Calu3 (cell line): Measurements from ENCODE around the gene NECTIN1. TPM values are rescaled to one million over a fixed set of nuclear protein-coding genes. Genes with fewer than 3 reads are reported as not detected.
"Not testable (repeated sequence)": the region's sequence is repeated elsewhere in the genome, so short reads cannot be mapped to it uniquely, and the experiment has no call there.

Experiments
- BruUV-seq: library from RNA; stranded (reverse); fragments of 400-500 nt; replicated peaks from 2 replicates; lab custom pipeline; 2021; lab: Mats Ljungman, UMichigan
- CTCF ChIA-PET: fragments of 300-600 bp; sonication (Branson Sonifier 250); formaldehyde crosslinking; loops from one replicate; lab custom pipeline; 2022; ENCODE audit warnings: antibody characterized with exemption; lab: Charles Lee
- DNase-seq: peaks from one replicate; pipeline ENCODE4 v3.0.0; 2022
- H3K27ac Mint-ChIP-seq: one replicate; pipeline ENCODE4 v1.8.0; 2022; ENCODE audit warnings: mixed read lengths; ENCODE audit not compliant: unreplicated experiment
- H3K27me3 Mint-ChIP-seq: one replicate; pipeline ENCODE4 v1.8.0; 2022; ENCODE audit warnings: mixed read lengths; ENCODE audit not compliant: unreplicated experiment
- H3K36me3 Mint-ChIP-seq: one replicate; pipeline ENCODE4 v1.8.0; 2022; ENCODE audit warnings: mild to moderate bottlenecking, moderate library complexity, mixed read lengths; ENCODE audit not compliant: insufficient read depth, unreplicated experiment
- H3K4me1 Mint-ChIP-seq: one replicate; pipeline ENCODE4 v1.8.0; 2022; ENCODE audit warnings: mild to moderate bottlenecking, low read depth, mixed read lengths; ENCODE audit not compliant: unreplicated experiment
- H3K4me3 Mint-ChIP-seq: one replicate; pipeline ENCODE4 v1.8.0; 2022; ENCODE audit warnings: mild to moderate bottlenecking, low read depth, moderate library complexity, mixed read lengths; ENCODE audit not compliant: unreplicated experiment
- H3K9me3 Mint-ChIP-seq: one replicate; pipeline ENCODE4 v1.8.0; 2022; ENCODE audit warnings: low read depth, mixed read lengths; ENCODE audit not compliant: unreplicated experiment
- intact Hi-C: fragments of 100-400 bp; cut with micrococcal nuclease; formaldehyde crosslinking; loops from one replicate; pipeline ENCODE4 v1.10.0; 2022; ENCODE audit not compliant: unreplicated experiment
- total RNA-seq: library from RNA; stranded (reverse); gene quantifications from 2 replicates; pipeline ENCODE4 v1.2.3, GENCODE V29; 2022
- TF ChIP-seq, protein P1 (sequence below): fragments of 200-600 bp; IDR thresholded peaks from one replicate; pipeline ENCODE4 v1.8.0; 2022; ENCODE audit warnings: antibody characterized with exemption; ENCODE audit not compliant: unreplicated experiment

NECTIN1 gene
- total RNA-seq, 1 experiment from 2014 or later = 22.1 TPM

DNA sequence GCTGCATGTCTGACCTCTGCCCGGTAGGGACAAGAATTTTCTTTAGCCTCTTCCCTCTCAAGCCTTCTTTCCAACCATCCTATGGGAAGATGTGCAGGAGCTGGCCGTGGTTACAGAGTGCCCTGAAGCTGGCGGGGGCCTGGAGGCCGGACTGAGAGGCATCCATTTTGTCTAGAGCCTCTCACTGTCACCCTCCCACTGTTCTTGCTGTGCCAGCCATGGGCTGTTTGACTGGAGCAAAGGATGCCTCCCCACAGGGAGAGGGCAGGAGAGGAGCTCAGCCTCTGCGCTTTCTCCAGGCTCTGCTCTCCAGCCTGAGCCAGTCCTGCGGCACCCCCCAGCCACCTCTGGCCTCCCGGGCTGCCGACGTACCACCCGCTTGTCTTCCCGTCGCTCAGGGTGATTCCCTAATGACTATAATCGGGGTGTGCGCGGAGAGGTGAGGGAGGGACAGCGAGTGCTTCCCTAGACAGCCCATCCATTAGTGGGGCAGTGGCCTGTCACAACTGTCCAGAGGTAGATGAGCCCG, 123.8 kb downstream of the NECTIN1 start:
- CTCF ChIA-PET = no interaction called here
- TF ChIP-seq, protein P1, sequence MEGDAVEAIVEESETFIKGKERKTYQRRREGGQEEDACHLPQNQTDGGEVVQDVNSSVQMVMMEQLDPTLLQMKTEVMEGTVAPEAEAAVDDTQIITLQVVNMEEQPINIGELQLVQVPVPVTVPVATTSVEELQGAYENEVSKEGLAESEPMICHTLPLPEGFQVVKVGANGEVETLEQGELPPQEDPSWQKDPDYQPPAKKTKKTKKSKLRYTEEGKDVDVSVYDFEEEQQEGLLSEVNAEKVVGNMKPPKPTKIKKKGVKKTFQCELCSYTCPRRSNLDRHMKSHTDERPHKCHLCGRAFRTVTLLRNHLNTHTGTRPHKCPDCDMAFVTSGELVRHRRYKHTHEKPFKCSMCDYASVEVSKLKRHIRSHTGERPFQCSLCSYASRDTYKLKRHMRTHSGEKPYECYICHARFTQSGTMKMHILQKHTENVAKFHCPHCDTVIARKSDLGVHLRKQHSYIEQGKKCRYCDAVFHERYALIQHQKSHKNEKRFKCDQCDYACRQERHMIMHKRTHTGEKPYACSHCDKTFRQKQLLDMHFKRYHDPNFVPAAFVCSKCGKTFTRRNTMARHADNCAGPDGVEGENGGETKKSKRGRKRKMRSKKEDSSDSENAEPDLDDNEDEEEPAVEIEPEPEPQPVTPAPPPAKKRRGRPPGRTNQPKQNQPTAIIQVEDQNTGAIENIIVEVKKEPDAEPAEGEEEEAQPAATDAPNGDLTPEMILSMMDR = no peak
- intact Hi-C loops = no loop called here
- Mint-ChIP-seq H3K27ac (no peak overlapping the region), H3K4me1 (peaks cover 15% of the 10 kb centered on the region), H3K36me3 (no peaks in the 10 kb centered on the region), H3K9me3 (no peaks in the 10 kb centered on the region), H3K4me3 (no peak overlapping the region), H3K27me3 (no peaks in the 10 kb centered on the region)
- BruUV-seq = no TSS peak
- DNase-seq = no peak

DNA sequence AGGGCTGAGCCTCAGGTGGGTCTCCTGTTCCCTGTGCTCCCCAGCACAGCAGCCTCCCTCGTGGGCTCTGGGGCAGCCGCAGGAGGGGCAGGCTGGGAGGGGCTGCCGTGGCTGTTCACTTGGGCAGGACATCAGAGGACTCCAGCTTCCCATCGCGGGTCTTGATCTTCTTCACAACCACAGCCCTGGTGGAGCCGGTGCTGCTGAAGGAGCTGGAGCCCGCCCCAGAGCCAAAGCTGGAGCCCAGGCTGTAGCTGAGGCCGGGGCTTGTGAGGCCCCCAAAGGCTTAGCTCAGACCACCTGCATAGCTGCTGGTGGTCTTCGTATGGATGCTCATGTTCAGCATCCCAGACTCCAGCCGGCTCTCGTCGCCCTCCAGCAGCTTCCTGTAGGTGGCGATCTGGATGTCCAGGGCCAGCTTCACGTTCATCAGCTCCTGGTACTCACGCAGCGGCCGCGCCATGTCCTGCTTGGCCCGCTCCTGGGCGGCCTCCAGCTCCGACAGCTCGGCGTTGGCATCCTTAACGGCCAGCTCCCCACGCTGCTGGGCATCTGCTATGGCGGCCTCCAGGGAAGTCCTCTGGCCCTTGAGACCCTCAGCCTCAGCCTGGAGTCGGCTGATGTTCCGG, 126.1 kb downstream of the NECTIN1 start:
- Mint-ChIP-seq H3K4me1 (peaks cover 15% of the 10 kb centered on the region), H3K4me3 (no peak overlapping the region), H3K36me3 (peaks cover 2% of the 10 kb centered on the region), H3K27ac (no peak overlapping the region), H3K9me3 (no peaks in the 10 kb centered on the region), H3K27me3 (no peaks in the 10 kb centered on the region)
- BruUV-seq = no TSS peak
- TF ChIP-seq, protein P1 = no peak
- no peak for DNase-seq
- CTCF ChIA-PET = no interaction called here
- intact Hi-C loops = no loop called here

DNA sequence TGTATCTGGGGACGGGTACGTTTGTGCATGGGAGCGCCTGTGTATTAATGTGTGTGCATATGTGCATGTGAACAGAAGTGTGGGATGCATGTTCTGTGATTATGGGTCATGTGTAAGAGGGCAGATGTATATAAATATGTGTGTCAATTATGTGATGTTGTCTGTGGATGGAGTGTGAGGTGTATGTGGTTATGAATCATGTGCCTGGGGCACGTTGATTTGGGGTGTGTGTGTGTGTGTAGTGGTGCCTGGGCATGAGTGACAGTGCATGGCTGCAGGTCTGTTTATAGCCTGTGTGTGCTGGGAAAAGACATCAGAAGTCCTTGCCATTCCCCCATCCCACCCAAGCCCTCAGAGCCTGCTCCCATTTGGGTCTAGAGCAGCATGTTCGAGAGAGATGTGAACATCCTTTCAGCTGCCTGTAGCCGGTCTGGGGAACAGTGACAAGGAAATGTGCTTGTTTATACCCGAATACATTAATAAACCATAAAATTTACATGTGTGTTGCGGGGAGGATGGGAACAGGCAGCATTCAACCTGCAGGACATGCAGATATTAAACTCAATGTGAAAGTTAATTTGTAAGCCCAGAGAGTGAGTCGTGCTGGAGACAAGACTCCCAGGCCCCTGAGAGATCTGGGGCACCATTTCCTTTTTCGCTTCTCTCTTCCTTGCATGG, 129.0 kb downstream of the NECTIN1 start:
- Mint-ChIP-seq H3K4me1 (peaks cover 31% of the 10 kb centered on the region), H3K36me3 (peaks cover 5% of the 10 kb centered on the region), H3K9me3 (no peaks in the 10 kb centered on the region), H3K4me3 (no peak overlapping the region), H3K27ac (no peak overlapping the region), H3K27me3 (no peaks in the 10 kb centered on the region)
- CTCF ChIA-PET = no interaction called here
- TF ChIP-seq, protein P1 = no peak
- no TSS peak for BruUV-seq
- no peak for DNase-seq
- intact Hi-C loops = no loop called here

DNA sequence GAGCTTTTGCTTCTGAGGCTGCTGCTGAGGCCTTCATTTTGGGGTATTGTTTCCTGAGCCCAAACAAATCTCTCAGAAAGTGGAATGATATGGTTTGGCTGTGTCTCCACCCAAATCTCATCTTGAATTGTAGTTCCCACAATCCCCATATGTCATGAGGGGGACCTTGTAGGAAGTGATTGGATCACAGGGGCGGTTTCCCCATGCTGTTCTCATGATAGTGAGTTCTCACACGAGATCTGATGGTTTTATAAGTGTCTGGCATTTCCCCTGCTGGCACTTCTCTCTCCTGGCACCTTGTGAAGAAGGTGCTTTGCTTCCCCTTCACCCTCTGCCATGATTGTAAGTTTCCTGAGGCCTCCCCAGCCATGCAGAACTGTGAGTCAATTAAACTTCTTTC, 133.1 kb downstream of the NECTIN1 start:
- H3K27ac Mint-ChIP-seq, intact Hi-C loops, DNase-seq, H3K9me3 Mint-ChIP-seq, BruUV-seq, CTCF ChIA-PET, H3K27me3 Mint-ChIP-seq, H3K4me3 Mint-ChIP-seq: not testable (repeated sequence)
- Mint-ChIP-seq H3K36me3 (peaks cover 12% of the 10 kb centered on the region), H3K4me1 (peaks cover 50% of the 10 kb centered on the region)
